KOPT-K1 (cell line): ENCODE results near the gene AGBL4.
"Not testable (repeated sequence)": the region's sequence is repeated elsewhere in the genome, so short reads cannot be mapped to it uniquely, and the experiment has no call there.

Experiments
- H3K27ac ChIP-seq: fragments of 200-600 bp; sonication (generic); 2 replicates; pipeline ENCODE4 v1.5.1; 2016; ENCODE audit warnings: antibody characterized with exemption, mild to moderate bottlenecking, low read depth, low read length; ENCODE audit not compliant: poor library complexity, severe bottlenecking
- H3K36me3 ChIP-seq: fragments of 200-600 bp; sonication (generic); 2 replicates; pipeline ENCODE4 v1.5.1; 2017; ENCODE audit warnings: antibody characterized with exemption, mild to moderate bottlenecking, low read length, moderate library complexity; ENCODE audit not compliant: insufficient read depth
- H3K9me3 ChIP-seq: fragments of 200-600 bp; sonication (generic); 2 replicates; pipeline ENCODE4 v1.5.1; 2017; ENCODE audit warnings: antibody characterized with exemption, low read length, mild to moderate bottlenecking; ENCODE audit not compliant: insufficient read depth, poor library complexity, severe bottlenecking

AGBL4 gene

DNA sequence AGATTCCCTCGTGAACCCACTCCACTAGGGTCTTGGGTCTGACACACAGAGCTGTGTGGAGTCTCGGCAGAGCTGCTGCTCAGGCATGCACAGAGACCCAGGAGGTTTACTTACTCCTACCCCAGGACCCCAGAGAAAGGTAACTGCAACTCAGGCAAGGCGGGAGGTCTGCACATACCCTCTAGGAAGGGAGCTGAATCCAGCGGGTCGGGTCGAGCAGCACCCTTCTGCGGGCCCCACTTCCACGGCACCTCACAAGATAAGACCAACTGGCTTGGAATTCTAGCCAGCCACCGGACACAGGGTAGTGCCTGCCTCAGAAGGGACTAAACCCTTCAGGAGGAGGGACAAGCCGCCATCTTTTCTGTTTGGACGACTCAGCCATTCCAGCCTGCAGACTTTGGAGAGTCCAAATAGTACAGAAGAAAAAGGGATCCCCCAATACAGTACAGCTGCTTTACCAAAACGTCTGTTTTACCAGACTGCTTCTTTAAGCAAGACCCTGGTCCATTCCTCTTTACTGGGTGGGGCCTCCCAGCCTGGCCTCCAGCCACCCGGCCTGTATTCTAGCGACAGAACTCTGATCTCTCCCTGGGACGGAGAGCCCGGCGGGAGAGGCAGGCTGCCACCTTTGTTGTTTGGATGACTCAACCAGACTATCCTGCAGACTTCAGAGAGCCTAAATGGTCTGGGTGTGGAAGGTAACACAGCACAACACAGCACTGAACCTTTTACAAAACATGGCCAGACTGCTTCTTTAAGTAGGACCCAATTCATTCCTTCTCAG, 692.5 kb downstream of the AGBL4 start:
- no peaks in the 10 kb centered on the region for H3K36me3 ChIP-seq
- H3K9me3 ChIP-seq: no peaks in the 10 kb centered on the region
- no peak overlapping the region for H3K27ac ChIP-seq

DNA sequence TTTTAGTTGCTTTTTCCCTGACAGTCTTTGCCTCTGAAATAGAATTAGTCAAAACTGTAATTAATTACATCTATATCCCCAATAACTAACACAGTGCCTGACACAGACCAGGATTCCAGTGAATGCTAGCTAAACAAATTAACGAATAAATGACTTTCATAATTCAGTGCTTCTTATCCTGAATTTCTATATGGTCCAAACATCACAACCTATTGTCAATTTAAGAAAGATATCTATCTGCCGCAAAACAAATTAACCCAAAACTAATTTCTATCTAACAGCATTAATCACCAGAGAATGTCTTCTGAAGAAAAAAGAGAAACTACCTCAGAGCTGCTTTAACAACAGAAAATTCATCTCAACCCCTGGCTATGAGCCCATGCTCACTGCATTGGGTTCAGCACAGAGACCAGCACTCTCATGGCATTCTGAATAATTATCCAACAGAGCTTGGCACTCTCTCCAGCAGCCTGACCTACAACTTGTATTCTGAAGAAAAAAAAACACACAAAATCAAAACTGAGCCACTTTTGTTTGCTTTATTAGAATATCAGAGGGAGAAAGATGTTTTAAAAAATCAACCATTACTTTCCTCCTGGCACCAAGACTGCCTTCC, 699.7 kb downstream of the AGBL4 start:
- Histone ChIP-seq H3K36me3 (no peaks in the 10 kb centered on the region), H3K9me3 (no peaks in the 10 kb centered on the region), H3K27ac (no peak overlapping the region)

DNA sequence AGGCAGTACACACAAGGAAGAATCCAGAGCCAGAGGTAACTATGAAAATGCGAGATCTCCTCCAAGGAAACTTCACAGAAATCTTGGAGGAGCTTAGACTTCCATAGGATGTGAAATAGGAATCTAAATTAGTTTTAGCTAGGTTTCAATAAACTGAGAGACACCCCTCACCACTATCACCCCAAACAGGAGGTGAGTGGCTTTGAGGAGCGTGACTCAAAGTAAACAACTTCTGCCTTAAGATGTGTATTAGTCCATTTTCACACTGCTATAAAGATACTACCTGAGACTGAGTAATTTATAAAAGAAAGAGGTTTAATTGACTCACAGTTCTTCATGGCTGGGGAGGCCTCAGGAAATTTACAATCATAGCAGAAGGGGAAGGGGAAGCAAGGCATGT, 703.3 kb downstream of the AGBL4 start:
- not testable (repeated sequence) for H3K9me3 ChIP-seq, H3K27ac ChIP-seq, H3K36me3 ChIP-seq

DNA sequence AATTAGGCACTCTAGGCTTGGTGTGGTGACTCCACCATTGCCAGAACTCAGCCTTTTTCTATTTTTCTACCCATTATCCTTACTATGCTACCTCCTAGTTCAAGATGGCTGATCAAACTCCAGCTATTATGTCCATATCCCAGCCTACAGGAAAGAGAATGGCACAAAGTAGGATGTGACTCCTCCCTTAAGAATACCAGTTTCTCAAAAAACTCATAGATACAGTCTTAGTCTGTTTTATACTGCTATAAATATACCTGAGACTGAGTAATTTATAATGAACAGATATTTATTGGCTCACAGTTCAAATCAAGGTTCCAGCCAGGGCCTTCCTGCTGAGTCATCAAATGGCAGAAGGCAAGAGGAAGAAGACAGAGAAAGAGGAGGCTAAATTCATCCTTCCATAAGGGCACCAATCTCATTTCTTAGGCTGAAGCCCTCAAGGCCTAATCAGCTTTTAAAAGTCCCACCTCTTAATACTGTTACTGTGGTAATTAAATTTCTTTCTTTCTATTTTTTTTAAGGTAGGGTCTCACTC, 704.3 kb downstream of the AGBL4 start:
- H3K27ac ChIP-seq: no peak overlapping the region
- no peaks in the 10 kb centered on the region for H3K9me3 ChIP-seq
- no peaks in the 10 kb centered on the region for H3K36me3 ChIP-seq

DNA sequence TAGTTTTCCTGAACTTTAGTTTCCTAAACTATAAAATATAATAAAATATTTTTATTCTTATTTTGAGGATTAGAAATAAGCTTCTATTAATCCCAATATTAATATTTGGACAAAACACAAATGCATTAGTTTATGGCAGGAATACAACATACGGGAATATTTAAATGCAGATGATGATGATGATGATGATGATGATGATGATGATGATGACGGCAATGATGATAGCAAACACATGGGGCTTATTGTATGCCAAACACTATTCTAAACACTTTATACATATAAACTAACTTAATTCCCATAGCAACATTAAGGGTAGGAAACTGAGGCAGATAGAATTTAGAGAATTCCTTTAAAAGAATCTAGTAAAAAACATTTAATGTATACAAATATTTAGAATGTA, 705.5 kb downstream of the AGBL4 start:
- no peak overlapping the region for H3K27ac ChIP-seq
- H3K9me3 ChIP-seq: no peaks in the 10 kb centered on the region
- H3K36me3 ChIP-seq: no peaks in the 10 kb centered on the region

DNA sequence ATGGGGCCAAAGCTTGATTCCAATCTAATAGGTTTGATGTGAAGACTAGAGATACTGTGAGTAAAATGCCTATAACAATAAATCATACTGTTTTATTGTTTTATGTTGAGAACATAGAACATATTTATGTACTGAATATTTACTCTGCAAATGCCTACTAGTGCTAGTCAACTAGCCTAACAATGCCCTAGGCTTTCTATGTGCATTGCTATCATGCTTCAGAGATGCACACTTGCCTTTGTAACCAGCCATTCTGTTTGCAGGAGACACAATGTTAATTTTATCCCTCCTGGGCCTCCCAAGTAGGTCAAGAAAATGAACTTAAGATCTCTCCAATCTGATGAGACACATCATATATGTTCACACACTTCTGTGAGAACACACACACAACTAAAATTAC, 716.3 kb downstream of the AGBL4 start:
- no peak overlapping the region for H3K27ac ChIP-seq
- H3K36me3 ChIP-seq: no peaks in the 10 kb centered on the region
- no peaks in the 10 kb centered on the region for H3K9me3 ChIP-seq

DNA sequence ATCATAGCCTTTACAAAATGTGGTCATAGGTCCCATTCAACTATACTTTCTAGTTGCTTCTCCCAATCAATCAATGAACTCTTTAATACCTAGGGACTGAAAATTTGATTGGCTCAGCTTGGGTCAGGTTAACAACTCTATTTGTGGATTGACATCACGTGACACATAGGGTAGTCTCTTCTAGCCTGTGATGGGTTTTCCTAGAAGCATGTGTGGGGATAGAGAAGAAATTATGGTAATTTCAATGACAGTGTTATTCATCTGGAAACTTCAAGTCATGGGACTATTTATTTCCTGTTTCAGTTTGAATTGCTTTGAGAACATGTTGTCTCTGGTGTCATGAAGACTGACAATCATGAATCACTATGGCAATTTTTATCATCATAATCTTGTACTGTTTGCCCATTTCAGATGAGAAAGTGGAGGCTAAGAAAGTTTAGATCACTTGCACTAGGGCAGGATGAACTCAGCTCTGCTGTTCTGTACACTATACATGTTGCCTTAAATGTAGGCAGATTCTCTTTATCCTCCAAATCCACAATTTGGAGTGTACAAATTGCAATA, 717.2 kb downstream of the AGBL4 start:
- H3K36me3 ChIP-seq: no peaks in the 10 kb centered on the region
- no peaks in the 10 kb centered on the region for H3K9me3 ChIP-seq
- H3K27ac ChIP-seq: no peak overlapping the region

DNA sequence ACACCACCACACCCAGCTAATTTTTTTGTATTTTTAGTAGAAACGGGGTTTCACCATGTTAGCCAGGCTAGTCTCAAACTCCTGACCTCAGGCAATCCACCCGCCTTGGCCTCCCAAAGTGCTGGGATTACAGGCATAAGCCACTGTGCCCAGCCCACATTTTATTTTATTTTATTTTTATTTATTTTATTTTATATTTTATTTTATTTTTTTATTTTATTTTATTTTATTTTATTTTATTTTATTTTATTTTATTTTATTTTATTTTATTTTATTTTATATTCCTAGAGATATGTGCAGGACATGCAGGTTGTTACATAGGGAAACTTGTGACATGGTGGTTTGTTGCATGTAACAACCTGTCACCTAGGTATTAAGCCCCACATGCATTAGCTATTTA, 721.4 kb downstream of the AGBL4 start:
- H3K9me3 ChIP-seq, H3K27ac ChIP-seq, H3K36me3 ChIP-seq: not testable (repeated sequence)

DNA sequence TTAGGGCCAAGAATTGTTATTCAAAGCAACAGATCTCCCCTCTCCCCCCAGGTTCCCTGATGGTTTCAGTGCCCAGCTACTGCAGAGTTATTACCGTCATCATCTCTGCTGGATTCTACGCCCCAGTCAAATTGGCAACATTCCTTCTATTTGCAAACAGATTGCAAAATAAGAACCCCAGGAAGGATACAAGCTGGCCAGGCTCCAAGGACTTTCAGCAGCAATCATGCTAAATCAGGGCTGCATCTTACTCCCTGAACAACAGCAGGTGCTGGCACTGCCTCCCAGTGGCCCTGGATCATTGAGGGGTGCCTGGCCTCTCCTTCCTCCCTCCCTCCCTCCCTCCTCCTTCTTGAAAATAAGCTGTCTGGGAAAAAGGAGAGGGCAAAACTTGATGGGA, 725.5 kb downstream of the AGBL4 start:
- H3K9me3 ChIP-seq: no peaks in the 10 kb centered on the region
- H3K36me3 ChIP-seq: no peaks in the 10 kb centered on the region
- no peak overlapping the region for H3K27ac ChIP-seq

DNA sequence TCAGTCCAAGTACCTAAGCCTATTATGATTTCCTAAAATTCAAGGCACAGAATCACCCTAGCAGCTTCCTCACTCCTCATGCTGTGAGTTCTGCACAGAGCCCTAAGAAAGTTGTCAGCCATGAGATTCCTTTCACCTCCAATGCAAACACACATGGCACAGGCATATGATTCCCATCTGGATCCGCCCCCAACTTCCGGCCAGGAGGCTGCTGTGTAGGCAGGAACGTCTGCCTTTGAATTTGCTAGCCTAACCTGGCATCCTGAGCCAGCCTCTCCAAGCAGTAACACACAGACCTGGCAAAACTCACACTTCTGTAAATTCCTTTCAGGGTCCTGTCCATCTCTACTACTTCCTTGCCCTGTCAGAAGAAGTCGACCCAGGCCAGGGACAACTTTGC, 726.0 kb downstream of the AGBL4 start:
- Histone ChIP-seq H3K9me3 (peaks cover 4% of the 10 kb centered on the region), H3K27ac (no peak overlapping the region), H3K36me3 (no peaks in the 10 kb centered on the region)

DNA sequence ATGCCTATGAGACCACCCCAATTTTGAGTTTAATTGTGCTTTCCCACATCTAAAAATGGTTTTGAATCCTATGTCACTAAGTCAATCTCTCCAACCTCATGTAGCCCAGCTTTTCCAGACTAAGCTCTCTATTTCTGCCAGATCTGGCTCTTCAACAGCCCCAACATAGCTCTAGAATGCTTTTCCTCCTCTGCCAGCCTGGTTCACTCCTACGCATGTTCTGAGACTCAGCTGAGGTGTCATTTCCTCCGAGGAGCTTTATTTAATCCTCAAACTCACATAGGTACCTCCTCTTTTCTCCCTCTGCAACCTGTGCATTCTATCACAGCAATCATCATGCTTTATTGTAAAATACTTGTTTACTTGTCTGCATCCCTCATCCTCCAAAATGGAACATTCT, 729.2 kb downstream of the AGBL4 start:
- Histone ChIP-seq H3K27ac (no peak overlapping the region), H3K36me3 (no peaks in the 10 kb centered on the region), H3K9me3 (peaks cover 21% of the 10 kb centered on the region)

DNA sequence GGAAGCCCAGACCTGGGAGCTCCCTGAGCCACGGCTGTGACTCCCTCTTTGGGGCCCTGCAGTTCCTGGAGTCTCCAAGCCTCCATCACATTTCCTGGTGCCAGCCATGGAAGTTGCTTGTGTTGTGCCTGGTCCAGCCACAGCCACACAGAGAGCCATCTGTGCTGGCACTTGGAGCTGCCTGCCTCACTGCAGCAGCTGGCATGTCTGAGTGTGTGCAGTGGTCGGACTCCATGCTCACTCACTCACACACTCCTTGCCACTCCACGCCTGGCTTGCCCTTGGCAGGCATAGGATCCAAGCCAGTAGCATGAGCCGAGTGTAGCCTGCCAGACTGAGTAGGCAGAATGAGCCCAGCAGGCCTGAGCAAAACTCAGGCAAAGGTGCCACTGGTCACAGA, 730.7 kb downstream of the AGBL4 start:
- peaks cover 21% of the 10 kb centered on the region for H3K9me3 ChIP-seq

DNA sequence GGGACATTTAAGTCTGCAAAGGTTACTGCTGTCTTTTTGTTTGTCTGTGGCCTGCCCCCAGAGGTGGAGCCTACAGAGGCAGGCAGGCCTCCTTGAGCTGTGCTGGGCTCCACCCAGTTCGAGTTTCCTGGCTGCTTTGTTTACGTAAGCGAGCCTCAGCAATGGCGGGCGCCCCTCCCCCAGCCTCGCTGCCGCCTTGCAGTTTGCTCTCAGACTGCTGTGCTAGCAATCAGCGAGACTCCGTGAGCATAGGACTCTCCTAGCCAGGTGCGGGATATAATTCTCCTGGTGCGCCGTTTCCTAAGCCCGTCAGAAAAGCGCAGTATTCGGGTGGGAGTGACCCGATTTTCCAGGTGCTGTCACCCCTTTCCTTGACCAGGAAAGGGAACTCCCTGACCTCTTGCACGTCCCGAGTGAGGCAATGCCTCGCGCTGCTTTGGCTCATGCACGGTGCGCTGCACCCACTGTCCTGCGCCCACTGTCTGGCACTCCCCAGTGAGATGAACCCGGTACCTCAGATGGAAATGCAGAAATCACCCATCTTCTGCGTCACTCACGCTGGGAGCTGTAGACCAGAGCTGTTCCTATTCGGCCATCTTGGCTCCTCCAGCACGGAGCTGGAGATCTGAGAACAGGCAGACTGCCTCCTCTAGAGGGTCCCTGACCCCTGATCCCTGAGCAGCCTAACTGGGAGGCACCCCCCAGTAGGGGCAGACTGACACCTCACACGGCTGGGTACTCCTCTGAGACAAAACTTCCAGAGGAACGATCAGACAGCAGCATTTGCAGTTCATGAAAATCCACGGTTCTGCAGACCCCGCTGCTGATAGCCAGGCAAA, 766.3 kb downstream of the AGBL4 start:
- H3K36me3 ChIP-seq, H3K27ac ChIP-seq, H3K9me3 ChIP-seq: not testable (repeated sequence)

More for the DNA sequence above, 730.7 kb downstream of the AGBL4 start:
- Histone ChIP-seq H3K27ac (no peak overlapping the region), H3K36me3 (no peaks in the 10 kb centered on the region)

DNA sequence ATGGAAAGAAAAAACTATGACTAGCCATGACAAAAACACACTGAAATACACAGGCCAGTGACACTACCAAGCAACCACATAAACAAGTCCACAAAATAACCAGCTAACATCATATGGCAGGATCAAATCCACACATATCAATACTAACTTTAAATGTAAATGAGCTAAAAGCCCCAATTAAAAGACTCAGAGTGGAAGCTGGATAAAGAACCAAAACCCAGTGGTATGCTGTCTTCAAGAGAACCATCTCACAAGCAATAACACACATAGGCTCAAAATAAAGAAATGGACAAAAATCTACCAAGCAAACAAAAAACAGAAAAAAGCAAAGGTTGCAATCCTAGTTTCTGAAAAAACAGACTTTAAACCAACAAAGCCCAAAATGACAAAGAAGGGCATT, 770.8 kb downstream of the AGBL4 start:
- no peak overlapping the region for H3K27ac ChIP-seq
- H3K9me3 ChIP-seq: no peaks in the 10 kb centered on the region
- no peaks in the 10 kb centered on the region for H3K36me3 ChIP-seq
